SJCRH30 (cell line): Measurements from ENCODE around the gene PPM1F. TPM values are rescaled to one million over a fixed set of nuclear protein-coding genes. Genes with fewer than 3 reads are reported as not detected.
"Not testable (repeated sequence)": the region's sequence is repeated elsewhere in the genome, so short reads cannot be mapped to it uniquely, and the experiment has no call there.

ENCODE experiments used
- DNase-seq, 2 experiments: peaks; one replicate each; pipeline ENCODE4 v3.0.0-alpha.2; 2015 to 2020
- H3K27ac ChIP-seq: fragments of 250-450 bp; sonication (Bioruptor Pico); 2 replicates; pipeline ENCODE4 v1.5.1; 2020; ENCODE audit warnings: mild to moderate bottlenecking, moderate library complexity
- H3K27me3 ChIP-seq: fragments of 250-450 bp; sonication (Bioruptor Pico); 2 replicates; pipeline ENCODE4 v1.5.1; 2020; ENCODE audit warnings: mild to moderate bottlenecking, moderate library complexity
- H3K36me3 ChIP-seq: fragments of 250-450 bp; sonication (Bioruptor Pico); 2 replicates; pipeline ENCODE4 v1.5.1; 2020; ENCODE audit warnings: mild to moderate bottlenecking, moderate library complexity
- H3K4me1 ChIP-seq: fragments of 250-450 bp; sonication (Bioruptor Pico); 2 replicates; pipeline ENCODE4 v1.5.1; 2020; ENCODE audit warnings: mild to moderate bottlenecking, moderate library complexity
- H3K4me3 ChIP-seq: fragments of 250-450 bp; sonication (Bioruptor Pico); 2 replicates; pipeline ENCODE4 v1.5.1; 2020; ENCODE audit warnings: mild to moderate bottlenecking, moderate library complexity
- H3K9me3 ChIP-seq: fragments of 250-450 bp; sonication (Bioruptor Pico); replicated peaks from 2 replicates; pipeline ENCODE4 v1.5.1; 2020; ENCODE audit warnings: mild to moderate bottlenecking, moderate library complexity
- total RNA-seq: library from RNA; depleted of rRNA; stranded (reverse); fragments of >200 nt; shearing (Covaris generic); gene quantifications from 2 replicates; pipeline ENCODE4 v1.2.3, GENCODE V29; 2014

PPM1F gene
- total RNA-seq, 1 experiment from 2014 or later, result 49.4 TPM

- Histone ChIP-seq H3K4me3 (no peak overlapping the region), H3K9me3 (no peaks in the 10 kb centered on the region), H3K27ac (no peak overlapping the region), H3K4me1 (no peaks in the 10 kb centered on the region; the same call in 1 of the 2 replicates), H3K27me3 (no peaks in the 10 kb centered on the region), H3K36me3 (no peaks in the 10 kb centered on the region)
- DNase-seq, result no peak
These were observed 55.6 kb downstream of the PPM1F start for GRCh38 chr22:21896951-21897513.

DNA sequence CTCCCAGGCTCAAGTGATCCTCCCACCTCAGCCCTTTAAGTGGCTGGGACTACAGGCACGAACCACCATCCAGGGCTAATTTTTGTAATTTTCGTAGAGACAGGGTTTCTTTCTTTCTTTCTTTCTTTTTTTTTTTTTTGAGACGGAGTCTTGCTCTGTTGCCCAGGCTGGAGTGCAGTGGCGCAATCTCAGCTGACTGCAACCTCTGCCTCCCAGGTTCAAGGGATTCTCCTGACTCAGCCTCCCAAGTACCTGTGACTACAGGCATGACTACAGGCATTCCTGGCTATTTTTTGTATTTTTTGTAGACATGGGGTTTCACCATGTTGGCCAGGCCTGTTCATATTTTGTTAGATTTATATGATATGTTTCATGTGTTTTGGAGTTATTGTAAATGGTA, 56.4 kb downstream of the PPM1F start:
- H3K27me3 ChIP-seq, H3K4me1 ChIP-seq, H3K9me3 ChIP-seq, H3K27ac ChIP-seq, DNase-seq, H3K36me3 ChIP-seq, H3K4me3 ChIP-seq: not testable (repeated sequence)

GRCh38 chr22:21894799-21895198, 57.8 kb downstream of the PPM1F start:
- no peak overlapping the region for H3K27ac ChIP-seq
- no peaks in the 10 kb centered on the region; the same call in 1 of the 2 replicates for H3K36me3 ChIP-seq
- DNase-seq, result no peak
- no peak overlapping the region for H3K4me3 ChIP-seq
- no peaks in the 10 kb centered on the region for H3K4me1 ChIP-seq
- no peaks in the 10 kb centered on the region; the same call in 1 of the 2 replicates for H3K27me3 ChIP-seq
- no peaks in the 10 kb centered on the region for H3K9me3 ChIP-seq

GRCh38 chr22:21889251-21889990, 63.2 kb downstream of the PPM1F start:
- no peak for DNase-seq
- Histone ChIP-seq H3K4me3 (no peak overlapping the region), H3K36me3 (no peaks in the 10 kb centered on the region; the same call in 1 of the 2 replicates), H3K4me1 (no peaks in the 10 kb centered on the region), H3K27me3 (no peaks in the 10 kb centered on the region; the same call in 1 of the 2 replicates), H3K9me3 (no peaks in the 10 kb centered on the region), H3K27ac (no peak overlapping the region)

DNA sequence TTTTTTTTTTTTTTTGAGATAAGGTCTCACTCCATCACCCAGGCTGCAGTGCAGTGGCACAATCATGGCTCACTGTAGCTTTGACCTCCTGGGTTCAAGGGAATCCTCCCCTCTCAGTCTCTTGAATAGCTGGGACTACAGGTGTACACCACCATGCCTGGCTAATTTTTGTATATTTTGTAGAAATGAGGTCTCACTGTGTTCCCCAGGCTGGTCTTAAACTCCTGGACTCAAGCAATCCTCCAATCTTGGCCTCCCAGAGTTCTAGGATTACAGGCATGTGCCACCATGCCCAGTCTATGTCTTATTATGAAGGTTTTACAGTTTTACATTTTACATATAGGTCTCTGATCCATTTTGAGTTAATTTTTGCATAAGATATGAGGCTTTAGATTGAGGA, 64.8 kb downstream of the PPM1F start:
- no peaks in the 10 kb centered on the region; the same call in 1 of the 2 replicates for H3K36me3 ChIP-seq
- no peaks in the 10 kb centered on the region for H3K4me1 ChIP-seq
- H3K4me3 ChIP-seq, result no peak overlapping the region
- H3K9me3 ChIP-seq, result no peaks in the 10 kb centered on the region
- no peak for DNase-seq
- no peaks in the 10 kb centered on the region; the same call in 1 of the 2 replicates for H3K27me3 ChIP-seq
- no peak overlapping the region for H3K27ac ChIP-seq

DNA sequence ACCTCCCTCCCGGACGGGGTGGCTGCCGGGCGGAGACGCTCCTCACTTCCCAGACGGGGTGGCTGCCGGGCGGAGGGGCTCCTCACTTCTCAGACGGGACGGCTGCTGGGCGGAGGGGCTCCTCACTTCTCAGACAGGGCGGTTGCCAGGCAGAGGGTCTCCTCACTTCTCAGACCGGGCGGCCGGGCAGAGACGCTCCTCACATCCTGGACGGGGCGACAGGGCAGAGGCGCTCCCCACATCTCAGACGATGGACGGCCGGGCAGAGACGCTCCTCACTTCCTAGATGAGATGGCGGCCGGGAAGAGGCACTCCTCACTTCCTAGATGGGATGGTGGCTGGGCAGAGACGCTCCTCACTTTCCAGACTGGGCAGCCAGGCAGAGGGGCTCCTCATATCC, 68.7 kb downstream of the PPM1F start:
- not testable (repeated sequence) for DNase-seq, H3K27me3 ChIP-seq, H3K4me3 ChIP-seq, H3K9me3 ChIP-seq, H3K4me1 ChIP-seq, H3K36me3 ChIP-seq, H3K27ac ChIP-seq

GRCh38 chr22:21882754-21883333, 69.8 kb downstream of the PPM1F start:
- not testable (repeated sequence) for H3K9me3 ChIP-seq, H3K36me3 ChIP-seq, H3K4me3 ChIP-seq, DNase-seq, H3K27me3 ChIP-seq, H3K4me1 ChIP-seq, H3K27ac ChIP-seq

GRCh38 chr22:21881841-21882753, 70.6 kb downstream of the PPM1F start:
- H3K9me3 ChIP-seq, result no peaks in the 10 kb centered on the region
- H3K4me3 ChIP-seq, result no peak overlapping the region
- H3K27me3 ChIP-seq, result no peaks in the 10 kb centered on the region
- no peaks in the 10 kb centered on the region for H3K4me1 ChIP-seq
- DNase-seq, result no peak
- no peak overlapping the region for H3K27ac ChIP-seq
- H3K36me3 ChIP-seq, result no peaks in the 10 kb centered on the region

DNA sequence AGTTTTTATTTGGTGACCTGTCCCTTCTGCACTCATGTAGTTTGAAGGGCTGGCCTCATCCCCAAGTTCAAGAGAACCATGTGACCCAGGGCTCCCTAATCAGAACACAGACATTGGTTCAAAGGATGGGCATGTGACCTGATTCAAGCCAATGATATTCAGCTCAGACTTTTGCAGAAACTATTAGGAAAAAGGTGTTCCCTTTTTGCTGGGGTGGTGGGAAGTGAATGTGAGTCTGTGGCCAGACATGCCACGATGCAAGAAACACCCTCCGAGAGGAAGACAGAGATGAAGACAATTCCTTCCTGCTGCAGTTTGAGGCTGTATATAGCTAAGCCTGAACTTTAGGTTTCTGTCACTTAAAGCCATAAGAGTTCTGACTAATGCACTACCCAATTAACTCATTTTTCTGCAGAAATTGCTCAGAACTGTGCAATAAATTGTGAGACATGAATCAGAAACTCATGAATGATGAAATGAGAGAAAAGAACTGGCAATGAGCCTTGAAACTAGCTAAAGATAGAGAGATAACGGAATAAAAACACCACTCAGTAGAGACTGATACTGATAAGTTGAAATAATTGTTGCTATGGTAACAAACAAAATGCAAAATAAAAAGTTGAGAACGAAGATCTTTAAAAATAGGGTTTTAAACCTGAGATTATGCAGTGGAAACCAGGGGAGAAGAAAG, 76.0 kb downstream of the PPM1F start:
- H3K27ac ChIP-seq, result no peak overlapping the region

DNA sequence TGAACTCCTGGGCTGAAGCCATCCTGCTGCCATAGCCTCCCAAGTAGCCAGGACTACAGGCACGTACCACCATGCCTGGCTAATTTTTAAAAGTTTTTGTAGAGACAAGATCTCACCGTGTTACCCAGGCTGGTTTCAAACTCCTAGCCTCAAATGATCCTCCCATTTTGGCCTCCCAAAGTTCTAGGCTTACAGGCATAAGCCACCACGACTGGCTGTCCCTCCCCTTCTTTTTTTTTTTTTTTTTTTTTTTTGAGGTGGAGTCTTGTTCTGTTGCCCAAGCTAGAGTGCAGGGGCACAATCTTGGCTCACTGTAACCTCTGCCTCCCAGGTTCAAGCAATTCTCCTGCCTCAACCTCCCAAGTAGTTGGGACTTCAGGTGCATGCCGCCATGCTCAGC, 77.7 kb downstream of the PPM1F start:
- H3K27ac ChIP-seq, H3K9me3 ChIP-seq, H3K4me1 ChIP-seq, H3K4me3 ChIP-seq, H3K36me3 ChIP-seq, H3K27me3 ChIP-seq, DNase-seq: not testable (repeated sequence)

More for the DNA sequence above, 76.0 kb downstream of the PPM1F start:
- Histone ChIP-seq H3K27me3 (no peaks in the 10 kb centered on the region), H3K9me3 (no peaks in the 10 kb centered on the region), H3K4me1 (no peaks in the 10 kb centered on the region), H3K4me3 (no peak overlapping the region), H3K36me3 (no peaks in the 10 kb centered on the region; the same call in 1 of the 2 replicates)
- no peak for DNase-seq

DNA sequence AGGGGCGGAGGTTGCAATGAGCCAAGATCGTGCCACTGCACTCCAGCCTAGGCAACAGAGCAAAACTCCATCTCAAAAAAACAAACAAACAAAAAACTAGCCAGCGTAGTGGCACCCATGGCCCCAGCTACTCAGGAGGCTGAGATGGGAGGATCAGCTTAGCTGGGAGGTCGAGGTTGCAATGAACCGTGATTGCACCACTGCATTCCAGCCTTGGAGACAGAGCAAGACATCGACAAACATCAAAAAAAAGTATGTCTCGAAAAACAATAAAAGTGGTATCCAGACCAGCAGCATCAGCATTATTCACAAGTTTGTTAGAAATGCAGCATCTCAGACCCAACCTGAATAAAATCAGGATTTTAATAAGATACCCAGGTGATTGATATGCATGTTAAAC, 79.0 kb downstream of the PPM1F start:
- Histone ChIP-seq H3K4me1 (no peaks in the 10 kb centered on the region), H3K27me3 (no peaks in the 10 kb centered on the region), H3K36me3 (no peaks in the 10 kb centered on the region; the same call in 1 of the 2 replicates), H3K9me3 (no peaks in the 10 kb centered on the region), H3K27ac (no peak overlapping the region), H3K4me3 (no peak overlapping the region)
- no peak for DNase-seq

DNA sequence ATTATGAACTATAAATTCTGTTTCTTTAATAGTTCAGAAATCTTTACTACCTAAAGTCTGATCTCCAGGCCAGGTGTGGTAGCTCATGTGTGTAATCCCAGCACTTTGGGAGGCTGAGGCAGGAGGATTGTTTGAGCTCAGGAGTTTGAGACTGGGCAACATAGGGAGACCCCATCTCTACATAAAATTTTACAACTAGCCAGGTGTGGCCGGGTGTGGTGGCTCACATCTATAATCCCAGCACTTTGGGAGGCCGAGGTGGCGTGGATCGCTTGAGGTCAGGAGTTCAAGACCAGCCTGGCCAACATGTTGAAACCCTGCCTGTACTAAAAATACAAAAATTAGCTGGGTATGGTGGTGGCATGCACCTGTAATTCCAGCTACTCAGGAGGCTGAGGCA, 79.9 kb downstream of the PPM1F start:
- not testable (repeated sequence) for H3K27me3 ChIP-seq, H3K4me1 ChIP-seq, H3K9me3 ChIP-seq, H3K4me3 ChIP-seq, H3K27ac ChIP-seq, H3K36me3 ChIP-seq, DNase-seq
